ENCODE measurements around the gene RAB12.

RAB12 gene

DNA sequence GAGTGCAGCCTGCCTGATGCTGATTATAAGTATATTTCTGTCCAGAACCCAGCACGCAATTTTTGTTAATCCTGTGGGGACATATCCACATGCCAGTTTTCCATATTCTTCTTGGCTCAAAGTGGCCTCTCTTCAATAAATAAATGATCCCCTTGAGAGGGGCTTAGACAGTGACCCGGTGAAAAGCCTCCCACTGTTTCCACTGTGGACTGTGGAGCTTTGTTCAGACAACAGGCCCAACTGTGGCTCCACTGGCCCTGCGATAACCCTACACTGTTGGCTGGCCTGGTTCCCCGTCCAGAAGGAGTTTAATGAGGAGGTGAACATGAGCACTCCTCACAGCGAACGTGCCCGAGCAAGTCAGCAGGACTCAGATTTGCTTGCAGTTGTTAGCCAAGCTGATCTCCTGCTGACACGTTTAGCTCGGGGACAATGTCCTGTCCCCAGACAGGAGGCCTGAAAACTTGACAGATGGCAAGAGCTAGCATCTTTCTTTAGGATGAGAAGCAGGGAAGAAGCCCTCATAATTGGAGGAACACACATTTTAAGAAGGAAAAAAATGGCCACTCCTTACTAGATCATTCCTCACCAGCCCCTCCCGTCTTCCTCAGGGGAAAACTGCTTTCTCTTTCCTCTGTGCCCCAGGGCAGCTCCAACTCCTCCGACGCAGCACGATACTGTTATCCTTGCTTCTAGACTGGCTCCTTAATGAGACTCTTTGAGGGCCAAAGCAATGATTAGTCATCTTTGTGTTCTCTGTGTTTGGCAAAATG is 76.1 kb downstream of the RAB12 start:
- no peak for DNase-seq (ENCODE audit: low read depth)

DNA sequence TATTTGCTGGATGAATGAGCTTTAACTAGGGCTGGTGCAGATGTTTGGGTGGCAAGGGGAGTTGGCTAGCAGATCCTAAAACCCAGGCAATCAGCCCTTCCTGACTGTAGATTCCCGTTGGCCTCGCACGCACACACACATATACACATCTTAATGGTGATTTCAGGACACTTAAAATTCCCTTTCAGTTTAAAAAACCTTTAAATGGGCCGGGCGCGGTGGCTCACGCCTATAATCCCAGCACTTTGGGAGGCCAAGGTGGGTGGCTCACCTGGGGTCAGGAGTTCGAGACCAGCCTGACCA is 76.6 kb downstream of the RAB12 start:
- no peak for DNase-seq (ENCODE audit: low read depth)

DNA sequence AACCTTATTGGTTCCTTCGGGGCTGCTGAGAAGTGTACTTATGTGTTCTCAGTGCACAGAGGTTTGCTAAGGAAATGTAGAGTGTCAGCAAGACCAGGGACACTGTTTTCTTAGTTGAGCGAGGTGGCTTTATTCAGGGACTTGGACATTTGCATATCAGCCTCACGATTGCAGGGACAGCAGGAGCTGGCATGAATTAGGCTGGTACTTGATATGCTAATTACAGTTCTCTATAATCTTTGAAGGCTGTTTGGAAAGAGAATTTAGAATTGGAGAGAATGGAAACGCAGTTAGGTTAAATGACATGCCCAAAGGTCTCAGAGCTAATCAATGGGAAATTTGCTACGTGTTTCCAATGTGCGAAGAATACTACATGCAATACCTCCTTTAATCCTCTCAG is 77.4 kb downstream of the RAB12 start:
- DNase-seq (ENCODE audit: low read depth): no peak

DNA sequence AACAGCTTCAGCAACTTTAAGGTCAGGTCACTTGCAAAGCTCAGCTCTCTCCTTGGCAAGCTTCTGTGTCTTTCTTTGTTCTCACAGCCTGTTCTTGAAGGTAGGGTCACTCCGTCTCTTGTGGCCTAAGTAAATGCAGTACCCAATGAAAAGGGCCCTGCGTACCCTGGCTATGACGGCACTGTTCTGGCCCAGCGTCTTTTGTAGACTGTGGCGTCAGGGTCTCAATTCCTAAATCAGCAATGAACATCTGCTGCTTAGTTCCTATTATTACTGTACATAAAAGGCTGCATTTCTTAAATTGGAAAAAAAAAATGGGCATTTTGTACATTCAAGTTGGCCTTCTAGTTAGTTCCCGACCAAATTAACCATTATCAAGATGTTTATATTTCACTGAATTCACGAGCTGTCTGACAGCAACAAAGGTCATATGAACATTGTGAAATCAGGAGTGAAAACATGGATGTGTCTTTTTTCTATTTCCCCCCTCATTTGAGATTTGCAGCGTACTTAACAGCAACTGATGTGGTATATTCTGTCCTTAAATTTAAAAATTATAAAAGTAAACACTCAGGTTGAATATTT is 79.1 kb downstream of the RAB12 start:
- DNase-seq (ENCODE audit: low read depth): no peak

DNA sequence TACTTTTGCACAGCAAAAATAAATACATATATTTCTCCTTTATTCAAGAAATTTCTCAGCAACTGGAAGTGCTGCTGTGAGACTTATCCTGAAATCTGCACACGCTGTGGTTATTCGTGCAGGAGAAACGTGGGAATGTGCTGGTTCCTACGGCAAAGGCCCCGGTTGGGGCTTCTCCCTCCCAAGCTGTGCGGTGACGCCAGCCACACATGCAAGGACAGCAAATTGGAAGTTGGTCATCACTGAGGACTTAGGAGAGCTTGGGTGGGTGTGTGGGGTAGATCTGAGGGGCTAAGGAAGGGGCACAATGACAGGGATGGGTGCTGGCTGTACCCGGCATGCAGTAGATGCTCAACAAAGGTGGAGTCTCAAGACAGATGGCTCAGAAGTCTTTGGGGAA is 79.6 kb downstream of the RAB12 start:
- DNase-seq (ENCODE audit: low read depth): no peak

Measured in activated T-helper 1 cell treated with Interleukin-2 at 50 U/mL for 16 hours (primary cell).